Measurements from ENCODE around the gene IREB2. TPM values are rescaled to one million over a fixed set of nuclear protein-coding genes. Genes with fewer than 3 reads are reported as not detected.

Gene IREB2
- total and polyA plus RNA-seq, 4 donors, result 7.9 to 49.4 (median 22.0) TPM

DNA sequence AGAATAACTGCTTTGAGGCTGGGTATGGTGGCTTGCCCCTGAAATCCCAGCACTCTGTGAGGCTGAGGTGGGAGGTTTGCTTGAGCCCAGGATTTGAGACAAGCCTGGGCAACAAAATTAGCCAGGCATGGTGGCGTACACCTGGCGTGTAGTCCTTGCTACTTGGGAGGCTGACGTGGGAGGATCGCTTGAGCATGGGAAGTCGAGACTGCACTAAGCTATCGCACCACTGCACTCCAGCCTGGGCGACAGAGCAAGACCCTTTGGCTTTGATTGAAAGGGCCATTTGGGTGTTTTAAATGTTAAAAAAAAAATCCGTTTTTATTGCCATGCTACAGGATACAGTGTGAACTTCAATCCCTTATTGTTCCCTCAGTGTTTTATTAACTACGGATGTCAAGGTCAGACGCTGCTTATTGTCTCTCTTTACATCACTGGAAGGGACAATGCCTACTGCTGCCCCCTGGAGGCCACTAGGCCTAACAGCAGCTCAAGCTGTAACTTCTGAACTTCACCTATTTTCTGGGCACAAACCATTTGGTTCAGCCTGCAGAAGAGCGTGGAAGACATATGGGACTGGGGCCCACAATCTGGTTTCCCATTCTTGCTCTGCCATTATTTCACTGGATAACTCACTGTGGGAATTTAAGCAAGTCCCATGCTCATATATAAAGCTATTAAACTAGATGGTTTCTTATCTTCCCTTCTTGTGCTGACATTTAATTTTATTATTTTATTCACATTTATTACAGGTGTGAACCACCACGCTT lies 15.3 kb upstream of the IREB2 start:
- ATAC-seq (ENCODE audit: low FRiP score) (peak; percentile 80), DNase-seq (peak; percentile 66 to 86)
- Histone ChIP-seq H3K4me3 (ENCODE audit: low read length in 2 of 2) (no peak overlapping the region), H3K9me3 (ENCODE audit: control insufficient read depth, low read length) (no peaks in the 10 kb centered on the region), H3K4me1 (ENCODE audit: control insufficient read depth in 1 of 2, insufficient read depth in 2 of 2, low read length in 2 of 2) (no peaks in the 10 kb centered on the region), H3K36me3 (ENCODE audit: control insufficient read depth in 1 of 2, insufficient read depth in 2 of 2, low read length in 1 of 2) (no peaks in the 10 kb centered on the region), H3K27ac (ENCODE audit: low read depth in 1 of 2, low read length in 2 of 2) (no peak overlapping the region), H3K27me3 (ENCODE audit: control insufficient read depth in 1 of 2, insufficient read depth in 2 of 2, low read length in 1 of 2) (no peaks in the 10 kb centered on the region)
- intact Hi-C loops (cut with DNase I), result loop anchor here (10.0 kb wide), 2 partner anchors 118 to 308 kb away; no protein-coding TSS in a partner anchor
- WGBS, 2 donors, result 50 to 52% methylated on average over 12 of the region's 12 CpGs

GRCh38 chr15:78424673-78425072 lies 13.3 kb upstream of the IREB2 start:
- no peaks in the 10 kb centered on the region for H3K36me3 ChIP-seq (ENCODE audit: control insufficient read depth in 1 of 2, insufficient read depth in 2 of 2, low read length in 1 of 2)
- H3K4me1 ChIP-seq (ENCODE audit: control insufficient read depth in 1 of 2, insufficient read depth in 2 of 2, low read length in 2 of 2), result no peaks in the 10 kb centered on the region
- H3K9me3 ChIP-seq (ENCODE audit: control insufficient read depth, low read length), result no peaks in the 10 kb centered on the region
- no peak for ATAC-seq (ENCODE audit: low FRiP score)
- H3K27me3 ChIP-seq (ENCODE audit: control insufficient read depth in 1 of 2, insufficient read depth in 2 of 2, low read length in 1 of 2), result no peaks in the 10 kb centered on the region
- intact Hi-C loops (cut with DNase I), result loop anchor here (10.0 kb wide), 2 partner anchors 120 to 310 kb away; no protein-coding TSS in a partner anchor
- no peak for DNase-seq
- WGBS, 2 donors, result 60 to 68% methylated on average over 3 of the region's 3 CpGs
- H3K4me3 ChIP-seq (ENCODE audit: low read length in 2 of 2), result no peak overlapping the region
- no peak overlapping the region for H3K27ac ChIP-seq (ENCODE audit: low read depth in 1 of 2, low read length in 2 of 2)

DNA sequence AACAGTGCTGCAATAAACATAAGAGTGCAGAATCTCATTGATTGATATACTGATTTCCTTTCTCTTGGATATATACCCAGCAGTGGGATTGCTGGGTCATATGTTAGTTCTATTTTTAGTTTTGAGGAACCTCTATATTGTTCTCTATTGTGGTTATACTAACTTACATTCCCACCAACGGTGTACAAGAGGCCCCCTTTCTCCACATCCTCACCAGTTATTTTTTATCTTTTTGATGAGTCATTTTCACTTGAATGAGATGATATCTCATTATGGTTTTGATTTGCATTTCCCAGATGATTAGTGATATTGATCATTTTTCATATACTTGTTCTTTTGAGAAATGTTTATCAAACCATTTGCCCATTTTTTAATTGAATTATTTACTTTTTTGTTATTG lies 12.4 kb upstream of the IREB2 start:
- no peaks in the 10 kb centered on the region for H3K9me3 ChIP-seq (ENCODE audit: control insufficient read depth, low read length)
- ATAC-seq (ENCODE audit: low FRiP score) (no peak), DNase-seq (no peak)
- H3K4me3 ChIP-seq (ENCODE audit: low read length in 2 of 2), result no peak overlapping the region
- WGBS, 2 donors, result 8 to 29% methylated on average over 1 of the region's 1 CpG
- no peaks in the 10 kb centered on the region for H3K36me3 ChIP-seq (ENCODE audit: control insufficient read depth in 1 of 2, insufficient read depth in 2 of 2, low read length in 1 of 2)
- intact Hi-C loops (cut with DNase I), result loop anchor here (10.0 kb wide), 2 partner anchors 121 to 311 kb away; no protein-coding TSS in a partner anchor
- H3K27ac ChIP-seq (ENCODE audit: low read depth in 1 of 2, low read length in 2 of 2), result no peak overlapping the region
- no peaks in the 10 kb centered on the region for H3K4me1 ChIP-seq (ENCODE audit: control insufficient read depth in 1 of 2, insufficient read depth in 2 of 2, low read length in 2 of 2)
- H3K27me3 ChIP-seq (ENCODE audit: control insufficient read depth in 1 of 2, insufficient read depth in 2 of 2, low read length in 1 of 2), result no peaks in the 10 kb centered on the region

GRCh38 chr15:78426300-78426699 lies 11.7 kb upstream of the IREB2 start:
- H3K9me3 ChIP-seq (ENCODE audit: control insufficient read depth, low read length), result no peaks in the 10 kb centered on the region
- H3K27ac ChIP-seq (ENCODE audit: low read depth in 1 of 2, low read length in 2 of 2), result no peak overlapping the region
- H3K4me1 ChIP-seq (ENCODE audit: control insufficient read depth in 1 of 2, insufficient read depth in 2 of 2, low read length in 2 of 2), result no peaks in the 10 kb centered on the region
- intact Hi-C loops (cut with DNase I), result loop anchor here (10.0 kb wide), 2 partner anchors 121 to 311 kb away; no protein-coding TSS in a partner anchor
- ATAC-seq (ENCODE audit: low FRiP score) (no peak), DNase-seq (no peak)
- WGBS, 2 donors, result 83 to 89% methylated on average over 5 of the region's 5 CpGs
- H3K4me3 ChIP-seq (ENCODE audit: low read length in 2 of 2), result no peak overlapping the region
- no peaks in the 10 kb centered on the region for H3K27me3 ChIP-seq (ENCODE audit: control insufficient read depth in 1 of 2, insufficient read depth in 2 of 2, low read length in 1 of 2)
- no peaks in the 10 kb centered on the region for H3K36me3 ChIP-seq (ENCODE audit: control insufficient read depth in 1 of 2, insufficient read depth in 2 of 2, low read length in 1 of 2)

GRCh38 chr15:78427953-78428352 lies 10.1 kb upstream of the IREB2 start:
- Histone ChIP-seq H3K4me3 (ENCODE audit: low read length in 2 of 2) (no peak overlapping the region), H3K27ac (ENCODE audit: low read depth in 1 of 2, low read length in 2 of 2) (no peak overlapping the region), H3K9me3 (ENCODE audit: control insufficient read depth, low read length) (no peaks in the 10 kb centered on the region), H3K36me3 (ENCODE audit: control insufficient read depth in 1 of 2, insufficient read depth in 2 of 2, low read length in 1 of 2) (no peaks in the 10 kb centered on the region), H3K4me1 (ENCODE audit: control insufficient read depth in 1 of 2, insufficient read depth in 2 of 2, low read length in 2 of 2) (no peaks in the 10 kb centered on the region), H3K27me3 (ENCODE audit: control insufficient read depth in 1 of 2, insufficient read depth in 2 of 2, low read length in 1 of 2) (no peaks in the 10 kb centered on the region)
- DNase-seq, result no peak
- no peak for ATAC-seq (ENCODE audit: low FRiP score)
- intact Hi-C loops (cut with DNase I), result loop anchor here (10.0 kb wide), 2 partner anchors 123 to 313 kb away; no protein-coding TSS in a partner anchor

- intact Hi-C loops (cut with DNase I), result loop anchor here (10.0 kb wide), 2 partner anchors 125 to 315 kb away; no protein-coding TSS in a partner anchor
- 53 to 57% methylated on average over 2 of the region's 2 CpGs for WGBS, 2 donors
- Histone ChIP-seq H3K9me3 (ENCODE audit: control insufficient read depth, low read length) (no peaks in the 10 kb centered on the region), H3K27ac (ENCODE audit: low read depth in 1 of 2, low read length in 2 of 2) (no peak overlapping the region), H3K4me1 (ENCODE audit: control insufficient read depth in 1 of 2, insufficient read depth in 2 of 2, low read length in 2 of 2) (no peaks in the 10 kb centered on the region), H3K4me3 (ENCODE audit: low read length in 2 of 2) (no peak overlapping the region), H3K36me3 (ENCODE audit: control insufficient read depth in 1 of 2, insufficient read depth in 2 of 2, low read length in 1 of 2) (no peaks in the 10 kb centered on the region), H3K27me3 (ENCODE audit: control insufficient read depth in 1 of 2, insufficient read depth in 2 of 2, low read length in 1 of 2) (no peaks in the 10 kb centered on the region)
- ATAC-seq (ENCODE audit: low FRiP score) (no peak), DNase-seq (no peak)
Measured at GRCh38 chr15:78429477-78429876, 8.5 kb upstream of the IREB2 start.

DNA sequence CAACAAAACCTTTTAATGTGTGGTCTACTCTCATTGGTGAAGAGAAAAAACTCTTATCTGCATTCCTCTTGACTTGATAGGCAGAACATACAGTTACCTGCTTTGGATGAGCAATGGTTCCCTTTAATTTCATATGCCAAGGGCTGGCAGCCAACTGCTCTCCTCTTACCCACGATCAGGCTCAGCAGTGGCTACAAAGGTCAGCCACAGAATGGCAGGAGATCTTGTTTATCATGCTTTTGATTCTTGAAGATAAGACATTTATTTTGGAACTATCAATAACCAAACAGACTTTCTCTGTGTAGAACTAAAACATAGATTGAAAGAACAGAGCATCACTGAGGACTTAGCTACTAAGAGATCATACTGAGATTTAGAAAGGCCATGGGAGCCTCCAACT lies 6.1 kb upstream of the IREB2 start:
- Histone ChIP-seq H3K9me3 (ENCODE audit: control insufficient read depth, low read length) (no peaks in the 10 kb centered on the region), H3K4me3 (ENCODE audit: low read length in 2 of 2) (no peak overlapping the region), H3K27me3 (ENCODE audit: control insufficient read depth in 1 of 2, insufficient read depth in 2 of 2, low read length in 1 of 2) (no peaks in the 10 kb centered on the region), H3K4me1 (ENCODE audit: control insufficient read depth in 1 of 2, insufficient read depth in 2 of 2, low read length in 2 of 2) (no peaks in the 10 kb centered on the region), H3K36me3 (ENCODE audit: control insufficient read depth in 1 of 2, insufficient read depth in 2 of 2, low read length in 1 of 2) (no peaks in the 10 kb centered on the region), H3K27ac (ENCODE audit: low read depth in 1 of 2, low read length in 2 of 2) (no peak overlapping the region)
- 53 to 70% methylated on average over 1 of the region's 1 CpG for WGBS, 2 donors
- no peak for DNase-seq
- intact Hi-C loops (cut with DNase I), result loop anchor here in 1 of 2 donors (10.0 kb wide), 1 partner anchor 167 kb away; the partner anchor contains the start of gene DNAJA4
- ATAC-seq (ENCODE audit: low FRiP score), result no peak

- no peaks in the 10 kb centered on the region for H3K9me3 ChIP-seq (ENCODE audit: control insufficient read depth, low read length)
- intact Hi-C loops (cut with DNase I), result loop anchor here in 1 of 2 donors (10.0 kb wide), 1 partner anchor 168 kb away; the partner anchor contains the start of gene DNAJA4
- DNase-seq (no peak), ATAC-seq (ENCODE audit: low FRiP score) (no peak)
- no peak overlapping the region for H3K27ac ChIP-seq (ENCODE audit: low read depth in 1 of 2, low read length in 2 of 2)
- H3K36me3 ChIP-seq (ENCODE audit: control insufficient read depth in 1 of 2, insufficient read depth in 2 of 2, low read length in 1 of 2), result no peaks in the 10 kb centered on the region
- no peaks in the 10 kb centered on the region for H3K27me3 ChIP-seq (ENCODE audit: control insufficient read depth in 1 of 2, insufficient read depth in 2 of 2, low read length in 1 of 2)
- WGBS, 2 donors, result 90 to 93% methylated on average over 1 of the region's 1 CpG
- no peaks in the 10 kb centered on the region for H3K4me1 ChIP-seq (ENCODE audit: control insufficient read depth in 1 of 2, insufficient read depth in 2 of 2, low read length in 2 of 2)
- H3K4me3 ChIP-seq (ENCODE audit: low read length in 2 of 2), result no peak overlapping the region
Measured at GRCh38 chr15:78432664-78433063, 5.4 kb upstream of the IREB2 start.

DNA sequence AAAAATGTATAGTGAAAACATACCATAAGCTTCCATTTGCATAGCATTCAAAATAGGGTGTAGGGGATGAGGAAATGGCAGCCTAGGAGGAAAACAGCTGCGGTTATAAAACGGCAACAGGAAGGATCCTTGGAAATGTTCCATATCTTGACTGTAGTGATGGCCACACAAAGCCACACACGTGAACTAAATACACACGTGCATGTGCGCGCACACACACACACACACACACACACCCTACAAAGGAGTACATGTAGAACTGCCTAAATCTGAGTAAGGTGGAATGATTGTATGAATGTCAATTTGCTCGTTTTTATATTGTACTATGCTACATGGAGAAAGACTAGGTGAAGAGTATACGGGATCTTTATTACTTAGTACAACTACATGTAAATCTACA lies 3.9 kb upstream of the IREB2 start:
- WGBS, 2 donors, result 60 to 76% methylated on average over 8 of the region's 8 CpGs
- H3K9me3 ChIP-seq (ENCODE audit: control insufficient read depth, low read length), result no peaks in the 10 kb centered on the region
- no peak for ATAC-seq (ENCODE audit: low FRiP score)
- intact Hi-C loops (cut with DNase I), result loop anchor here in 1 of 2 donors (10.0 kb wide), 1 partner anchor 169 kb away; the partner anchor contains the start of gene DNAJA4
- no peak overlapping the region for H3K27ac ChIP-seq (ENCODE audit: low read depth in 1 of 2, low read length in 2 of 2)
- no peaks in the 10 kb centered on the region for H3K36me3 ChIP-seq (ENCODE audit: control insufficient read depth in 1 of 2, insufficient read depth in 2 of 2, low read length in 1 of 2)
- no peaks in the 10 kb centered on the region for H3K27me3 ChIP-seq (ENCODE audit: control insufficient read depth in 1 of 2, insufficient read depth in 2 of 2, low read length in 1 of 2)
- H3K4me1 ChIP-seq (ENCODE audit: control insufficient read depth in 1 of 2, insufficient read depth in 2 of 2, low read length in 2 of 2), result no peaks in the 10 kb centered on the region
- no peak overlapping the region for H3K4me3 ChIP-seq (ENCODE audit: low read length in 2 of 2)
- DNase-seq, result no peak

Data from aorta (tissue), 5 donors.